ENCODE measurements around the gene PGAM2. TPM values are rescaled to one million over a fixed set of nuclear protein-coding genes. Genes with fewer than 3 reads are reported as not detected.

The PGAM2 gene
- total and polyA plus RNA-seq, 2 experiments from 2014 or later, result 148 to 165 TPM

GRCh38 chr7:44079331-44080021 lies 14.1 kb upstream of the PGAM2 start:
- Histone ChIP-seq H3K4me3 (no peak overlapping the region), H3K4me1 (ENCODE audit: low read depth) (peaks cover 3% of the 10 kb centered on the region), H3K27me3 (no peaks in the 10 kb centered on the region), H3K36me3 (peaks cover 33% of the 10 kb centered on the region), H3K27ac (no peak overlapping the region), H3K9me3 (ENCODE audit: low read depth) (no peaks in the 10 kb centered on the region)
- no peak for TF ChIP-seq CTCF (IDR thresholded peaks at IDR 0.05; ENCODE audit: low read depth, low read length)
- no peak for DNase-seq (ENCODE audit: low read depth in 1 of 2, low spot score in 1 of 2)

- TF ChIP-seq CTCF (IDR thresholded peaks at IDR 0.05; ENCODE audit: low read depth, low read length), result no peak
- Histone ChIP-seq H3K36me3 (peaks cover 36% of the 10 kb centered on the region), H3K9me3 (ENCODE audit: low read depth) (no peaks in the 10 kb centered on the region), H3K27ac (no peak overlapping the region), H3K27me3 (no peaks in the 10 kb centered on the region), H3K4me3 (no peak overlapping the region), H3K4me1 (ENCODE audit: low read depth) (peaks cover 3% of the 10 kb centered on the region)
- DNase-seq (ENCODE audit: low read depth in 1 of 2, low spot score in 1 of 2), result no peak
These were observed 13.2 kb upstream of the PGAM2 start for GRCh38 chr7:44078521-44078920.

- no peaks in the 10 kb centered on the region for H3K9me3 ChIP-seq (ENCODE audit: low read depth)
- DNase-seq (ENCODE audit: low read depth in 1 of 2, low spot score in 1 of 2), result no peak
- TF ChIP-seq CTCF (IDR thresholded peaks at IDR 0.05; ENCODE audit: low read depth, low read length), result no peak
- peaks cover 45% of the 10 kb centered on the region for H3K36me3 ChIP-seq
- no peaks in the 10 kb centered on the region for H3K27me3 ChIP-seq
- no peak overlapping the region for H3K27ac ChIP-seq
- no peak overlapping the region for H3K4me3 ChIP-seq
- peaks cover 3% of the 10 kb centered on the region for H3K4me1 ChIP-seq (ENCODE audit: low read depth)
These were observed 12.3 kb upstream of the PGAM2 start for GRCh38 chr7:44077681-44078091.

GRCh38 chr7:44077061-44077460 lies 11.7 kb upstream of the PGAM2 start:
- Histone ChIP-seq H3K4me1 (ENCODE audit: low read depth) (peaks cover 6% of the 10 kb centered on the region), H3K36me3 (peaks cover 47% of the 10 kb centered on the region), H3K27me3 (no peaks in the 10 kb centered on the region), H3K9me3 (ENCODE audit: low read depth) (no peaks in the 10 kb centered on the region), H3K27ac (no peak overlapping the region), H3K4me3 (no peak overlapping the region)
- no peak for TF ChIP-seq CTCF (IDR thresholded peaks at IDR 0.05; ENCODE audit: low read depth, low read length)
- no peak for DNase-seq (ENCODE audit: low read depth in 1 of 2, low spot score in 1 of 2)

- no peak overlapping the region for H3K27ac ChIP-seq
- no peak overlapping the region for H3K4me3 ChIP-seq
- TF ChIP-seq CTCF (IDR thresholded peaks at IDR 0.05; ENCODE audit: low read depth, low read length), result no peak
- no peaks in the 10 kb centered on the region for H3K9me3 ChIP-seq (ENCODE audit: low read depth)
- no peaks in the 10 kb centered on the region for H3K27me3 ChIP-seq
- peaks cover 47% of the 10 kb centered on the region for H3K36me3 ChIP-seq
- H3K4me1 ChIP-seq (ENCODE audit: low read depth), result peaks cover 3% of the 10 kb centered on the region
- no peak for DNase-seq (ENCODE audit: low read depth in 1 of 2, low spot score in 1 of 2)
These were observed 10.9 kb upstream of the PGAM2 start for GRCh38 chr7:44076101-44076895.

Measured in cardiac muscle cell (in vitro differentiated cells and primary cell).